DOHH2 (cell line): ENCODE measurements around the gene ADAMTSL1.

Experiments
- H3F3A ChIP-seq: fragments of 200-600 bp; sonication (generic), shearing (Covaris generic); 2 replicates; pipeline ENCODE4 v1.6.0; 2016; ENCODE audit warnings: antibody characterized with exemption, mild to moderate bottlenecking; ENCODE audit not compliant: control insufficient read depth, insufficient read depth
- H3K27ac ChIP-seq: fragments of 200-600 bp; sonication (generic); 2 replicates; pipeline ENCODE4 v1.5.1; 2014; ENCODE audit warnings: low read depth, mild to moderate bottlenecking, low read length, moderate library complexity
- H3K27me3 ChIP-seq: fragments of 200-600 bp; sonication (generic); 2 replicates; pipeline ENCODE4 v1.6.1; 2014; ENCODE audit warnings: mild to moderate bottlenecking, low read length, mixed read lengths; ENCODE audit not compliant: control insufficient read depth
- H3K36me3 ChIP-seq: fragments of 200-600 bp; sonication (generic); 2 replicates; pipeline ENCODE4 v1.6.1; 2014; ENCODE audit warnings: mild to moderate bottlenecking, low read length, moderate library complexity, mixed read lengths; ENCODE audit not compliant: control insufficient read depth
- H3K4me1 ChIP-seq: fragments of 200-600 bp; sonication (generic); 2 replicates; pipeline ENCODE4 v1.6.1; 2014; ENCODE audit warnings: mild to moderate bottlenecking, low read length, mixed read lengths; ENCODE audit not compliant: control insufficient read depth
- H3K4me2 ChIP-seq: fragments of 200-600 bp; sonication (generic); 2 replicates; pipeline ENCODE4 v1.6.0; 2014; ENCODE audit warnings: mild to moderate bottlenecking, low read length, moderate library complexity
- H3K4me3 ChIP-seq: fragments of 200-600 bp; sonication (generic); 2 replicates; pipeline ENCODE4 v1.5.1; 2014; ENCODE audit warnings: mild to moderate bottlenecking, low read length, mixed read lengths
- H3K79me2 ChIP-seq: fragments of 200-600 bp; sonication (generic); 2 replicates; pipeline ENCODE4 v1.6.1; 2014; ENCODE audit warnings: mild to moderate bottlenecking, low read length, mixed read lengths; ENCODE audit not compliant: control insufficient read depth
- H3K9me2 ChIP-seq: fragments of 200-600 bp; sonication (generic); replicated peaks from 2 replicates; pipeline ENCODE4 v1.6.1; 2014; ENCODE audit warnings: mild to moderate bottlenecking, low read length, mixed read lengths; ENCODE audit not compliant: control insufficient read depth
- H3K9me3 ChIP-seq: fragments of 200-600 bp; sonication (generic); 2 replicates; pipeline ENCODE4 v1.6.1; 2014; ENCODE audit warnings: antibody characterized with exemption, low read length, mixed read lengths; ENCODE audit not compliant: control insufficient read depth, insufficient read depth
- H4K20me1 ChIP-seq: fragments of 200-600 bp; sonication (generic); 2 replicates; pipeline ENCODE4 v1.6.0; 2014; ENCODE audit warnings: low read depth, mild to moderate bottlenecking, antibody characterized with exemption, low read length, moderate library complexity; ENCODE audit not compliant: control insufficient read depth, insufficient read depth
- EZH2phosphoT487 ChIP-seq: fragments of 200-600 bp; sonication (generic); IDR thresholded peaks from 2 replicates; pipeline ENCODE4 v1.6.1; 2017; ENCODE audit warnings: borderline replicate concordance, mild to moderate bottlenecking, antibody characterized with exemption, low read length, moderate library complexity, mixed read lengths
- TF ChIP-seq, protein P1 (sequence below): fragments of 200-600 bp; sonication (generic); IDR thresholded peaks from one replicate; pipeline ENCODE4 v1.5.1; 2014; ENCODE audit warnings: antibody characterized with exemption, mild to moderate bottlenecking, low read depth, low read length; ENCODE audit not compliant: poor library complexity, severe bottlenecking

ADAMTSL1 gene

GRCh38 chr9:18907927-18908625, 434.1 kb downstream of the ADAMTSL1 start:
- no peak for TF ChIP-seq EZH2phosphoT487
- TF ChIP-seq, protein P1, sequence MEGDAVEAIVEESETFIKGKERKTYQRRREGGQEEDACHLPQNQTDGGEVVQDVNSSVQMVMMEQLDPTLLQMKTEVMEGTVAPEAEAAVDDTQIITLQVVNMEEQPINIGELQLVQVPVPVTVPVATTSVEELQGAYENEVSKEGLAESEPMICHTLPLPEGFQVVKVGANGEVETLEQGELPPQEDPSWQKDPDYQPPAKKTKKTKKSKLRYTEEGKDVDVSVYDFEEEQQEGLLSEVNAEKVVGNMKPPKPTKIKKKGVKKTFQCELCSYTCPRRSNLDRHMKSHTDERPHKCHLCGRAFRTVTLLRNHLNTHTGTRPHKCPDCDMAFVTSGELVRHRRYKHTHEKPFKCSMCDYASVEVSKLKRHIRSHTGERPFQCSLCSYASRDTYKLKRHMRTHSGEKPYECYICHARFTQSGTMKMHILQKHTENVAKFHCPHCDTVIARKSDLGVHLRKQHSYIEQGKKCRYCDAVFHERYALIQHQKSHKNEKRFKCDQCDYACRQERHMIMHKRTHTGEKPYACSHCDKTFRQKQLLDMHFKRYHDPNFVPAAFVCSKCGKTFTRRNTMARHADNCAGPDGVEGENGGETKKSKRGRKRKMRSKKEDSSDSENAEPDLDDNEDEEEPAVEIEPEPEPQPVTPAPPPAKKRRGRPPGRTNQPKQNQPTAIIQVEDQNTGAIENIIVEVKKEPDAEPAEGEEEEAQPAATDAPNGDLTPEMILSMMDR = no peak
- H3K4me1 ChIP-seq = no peaks in the 10 kb centered on the region
- H3K4me2 ChIP-seq = no peak overlapping the region
- H3K9me2 ChIP-seq = no peaks in the 10 kb centered on the region
- 0 out of 2 replicates have a peak, but pooled peaks cover 3% of the 10 kb centered on the region for H3K27me3 ChIP-seq
- H3K9me3 ChIP-seq = no peaks in the 10 kb centered on the region
- no peak overlapping the region for H3K4me3 ChIP-seq
- no peaks in the 10 kb centered on the region for H3K36me3 ChIP-seq
- no peaks in the 10 kb centered on the region for H3K79me2 ChIP-seq
- no peaks in the 10 kb centered on the region for H3F3A ChIP-seq
- H4K20me1 ChIP-seq = no peaks in the 10 kb centered on the region
- H3K27ac ChIP-seq = no peak overlapping the region

GRCh38 chr9:18909140-18910018, 435.4 kb downstream of the ADAMTSL1 start:
- no peaks in the 10 kb centered on the region for H3K9me2 ChIP-seq
- H3K27me3 ChIP-seq = 0 out of 2 replicates have a peak, but pooled peaks cover 3% of the 10 kb centered on the region
- no peak overlapping the region for H3K27ac ChIP-seq
- no peaks in the 10 kb centered on the region for H3K9me3 ChIP-seq
- H3K4me1 ChIP-seq = no peaks in the 10 kb centered on the region
- no peaks in the 10 kb centered on the region for H3F3A ChIP-seq
- TF ChIP-seq EZH2phosphoT487 = no peak
- TF ChIP-seq, protein P1 = no peak
- H4K20me1 ChIP-seq = no peaks in the 10 kb centered on the region
- no peaks in the 10 kb centered on the region for H3K36me3 ChIP-seq
- no peak overlapping the region for H3K4me2 ChIP-seq
- H3K79me2 ChIP-seq = no peaks in the 10 kb centered on the region
- no peak overlapping the region for H3K4me3 ChIP-seq

DNA sequence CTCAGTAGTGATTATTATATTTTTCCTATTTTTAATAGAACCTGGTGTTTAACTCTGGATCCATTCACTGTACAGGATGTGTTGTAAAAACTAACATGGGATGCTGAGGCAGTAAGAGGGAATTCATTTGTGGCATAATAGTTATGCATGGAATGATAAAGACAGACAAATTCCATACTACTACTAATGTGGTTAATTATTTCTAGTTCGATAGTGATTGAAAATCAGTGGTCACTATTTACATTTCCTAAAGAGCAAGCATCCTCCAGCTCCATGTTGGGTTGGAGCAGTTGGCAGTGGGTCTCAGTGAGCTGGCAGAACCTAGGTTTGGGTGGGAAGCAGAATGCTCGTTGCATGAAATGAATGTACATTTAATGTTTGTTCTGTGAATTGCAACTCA, 436.5 kb downstream of the ADAMTSL1 start:
- TF ChIP-seq, protein P1 = no peak
- Histone ChIP-seq H3K4me2 (no peak overlapping the region), H3K27ac (no peak overlapping the region), H3K9me2 (no peaks in the 10 kb centered on the region), H4K20me1 (no peaks in the 10 kb centered on the region), H3K9me3 (no peaks in the 10 kb centered on the region), H3K27me3 (0 out of 2 replicates have a peak, but pooled peaks cover 3% of the 10 kb centered on the region), H3F3A (no peaks in the 10 kb centered on the region), H3K4me3 (no peak overlapping the region), H3K79me2 (no peaks in the 10 kb centered on the region), H3K36me3 (no peaks in the 10 kb centered on the region), H3K4me1 (no peaks in the 10 kb centered on the region)
